ENCODE data around the gene ZYG11A. TPM values are rescaled to one million over a fixed set of nuclear protein-coding genes. Genes with fewer than 3 reads are reported as not detected.

Gene ZYG11A
- total and polyA plus RNA-seq, 2 of the 13 experiments (the other 11 are each of a cell fraction or from before 2014, with no cell fraction given), result not detected

GRCh38 chr1:52927212-52928014, 84.9 kb downstream of the ZYG11A start, which contains the start of gene SCP2 (continued):
- TF ChIP-seq, protein P1, sequence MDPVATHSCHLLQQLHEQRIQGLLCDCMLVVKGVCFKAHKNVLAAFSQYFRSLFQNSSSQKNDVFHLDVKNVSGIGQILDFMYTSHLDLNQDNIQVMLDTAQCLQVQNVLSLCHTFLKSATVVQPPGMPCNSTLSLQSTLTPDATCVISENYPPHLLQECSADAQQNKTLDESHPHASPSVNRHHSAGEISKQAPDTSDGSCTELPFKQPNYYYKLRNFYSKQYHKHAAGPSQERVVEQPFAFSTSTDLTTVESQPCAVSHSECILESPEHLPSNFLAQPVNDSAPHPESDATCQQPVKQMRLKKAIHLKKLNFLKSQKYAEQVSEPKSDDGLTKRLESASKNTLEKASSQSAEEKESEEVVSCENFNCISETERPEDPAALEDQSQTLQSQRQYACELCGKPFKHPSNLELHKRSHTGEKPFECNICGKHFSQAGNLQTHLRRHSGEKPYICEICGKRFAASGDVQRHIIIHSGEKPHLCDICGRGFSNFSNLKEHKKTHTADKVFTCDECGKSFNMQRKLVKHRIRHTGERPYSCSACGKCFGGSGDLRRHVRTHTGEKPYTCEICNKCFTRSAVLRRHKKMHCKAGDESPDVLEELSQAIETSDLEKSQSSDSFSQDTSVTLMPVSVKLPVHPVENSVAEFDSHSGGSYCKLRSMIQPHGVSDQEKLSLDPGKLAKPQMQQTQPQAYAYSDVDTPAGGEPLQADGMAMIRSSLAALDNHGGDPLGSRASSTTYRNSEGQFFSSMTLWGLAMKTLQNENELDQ (CRISPR knock-in tag; IDR thresholded peaks at IDR 0.05; ENCODE audit: borderline replicate concordance), result no peak
- TF ChIP-seq PHF5A (CRISPR knock-in tag; IDR thresholded peaks at IDR 0.05; ENCODE audit: low read depth, unreplicated experiment) (no peak), SIN3A (IDR thresholded peaks at IDR 0.05; ENCODE audit: borderline replicate concordance, low read depth, low read length) (peak; percentile 0; the same call in 1 of the 2 replicates), FOXM1 (CRISPR knock-in tag; IDR thresholded peaks at IDR 0.05) (no peak), ZSCAN22 (CRISPR knock-in tag; IDR thresholded peaks at IDR 0.05) (no peak), ZNF317 (CRISPR knock-in tag; IDR thresholded peaks at IDR 0.05) (peak; percentile 64; the same call in 1 of the 2 replicates), ETV6 (CRISPR knock-in tag; conservative IDR thresholded peaks at IDR 0.05) (no peak), ZNF549 (CRISPR knock-in tag; IDR thresholded peaks at IDR 0.05) (no peak), CHCHD3 (CRISPR knock-in tag; IDR thresholded peaks at IDR 0.05) (0 out of 2 replicates have a peak, but pooled peaks have one; percentile 51), CERS6 (CRISPR knock-in tag; IDR thresholded peaks at IDR 0.05) (no peak)
- TF ChIP-seq, protein P2, sequence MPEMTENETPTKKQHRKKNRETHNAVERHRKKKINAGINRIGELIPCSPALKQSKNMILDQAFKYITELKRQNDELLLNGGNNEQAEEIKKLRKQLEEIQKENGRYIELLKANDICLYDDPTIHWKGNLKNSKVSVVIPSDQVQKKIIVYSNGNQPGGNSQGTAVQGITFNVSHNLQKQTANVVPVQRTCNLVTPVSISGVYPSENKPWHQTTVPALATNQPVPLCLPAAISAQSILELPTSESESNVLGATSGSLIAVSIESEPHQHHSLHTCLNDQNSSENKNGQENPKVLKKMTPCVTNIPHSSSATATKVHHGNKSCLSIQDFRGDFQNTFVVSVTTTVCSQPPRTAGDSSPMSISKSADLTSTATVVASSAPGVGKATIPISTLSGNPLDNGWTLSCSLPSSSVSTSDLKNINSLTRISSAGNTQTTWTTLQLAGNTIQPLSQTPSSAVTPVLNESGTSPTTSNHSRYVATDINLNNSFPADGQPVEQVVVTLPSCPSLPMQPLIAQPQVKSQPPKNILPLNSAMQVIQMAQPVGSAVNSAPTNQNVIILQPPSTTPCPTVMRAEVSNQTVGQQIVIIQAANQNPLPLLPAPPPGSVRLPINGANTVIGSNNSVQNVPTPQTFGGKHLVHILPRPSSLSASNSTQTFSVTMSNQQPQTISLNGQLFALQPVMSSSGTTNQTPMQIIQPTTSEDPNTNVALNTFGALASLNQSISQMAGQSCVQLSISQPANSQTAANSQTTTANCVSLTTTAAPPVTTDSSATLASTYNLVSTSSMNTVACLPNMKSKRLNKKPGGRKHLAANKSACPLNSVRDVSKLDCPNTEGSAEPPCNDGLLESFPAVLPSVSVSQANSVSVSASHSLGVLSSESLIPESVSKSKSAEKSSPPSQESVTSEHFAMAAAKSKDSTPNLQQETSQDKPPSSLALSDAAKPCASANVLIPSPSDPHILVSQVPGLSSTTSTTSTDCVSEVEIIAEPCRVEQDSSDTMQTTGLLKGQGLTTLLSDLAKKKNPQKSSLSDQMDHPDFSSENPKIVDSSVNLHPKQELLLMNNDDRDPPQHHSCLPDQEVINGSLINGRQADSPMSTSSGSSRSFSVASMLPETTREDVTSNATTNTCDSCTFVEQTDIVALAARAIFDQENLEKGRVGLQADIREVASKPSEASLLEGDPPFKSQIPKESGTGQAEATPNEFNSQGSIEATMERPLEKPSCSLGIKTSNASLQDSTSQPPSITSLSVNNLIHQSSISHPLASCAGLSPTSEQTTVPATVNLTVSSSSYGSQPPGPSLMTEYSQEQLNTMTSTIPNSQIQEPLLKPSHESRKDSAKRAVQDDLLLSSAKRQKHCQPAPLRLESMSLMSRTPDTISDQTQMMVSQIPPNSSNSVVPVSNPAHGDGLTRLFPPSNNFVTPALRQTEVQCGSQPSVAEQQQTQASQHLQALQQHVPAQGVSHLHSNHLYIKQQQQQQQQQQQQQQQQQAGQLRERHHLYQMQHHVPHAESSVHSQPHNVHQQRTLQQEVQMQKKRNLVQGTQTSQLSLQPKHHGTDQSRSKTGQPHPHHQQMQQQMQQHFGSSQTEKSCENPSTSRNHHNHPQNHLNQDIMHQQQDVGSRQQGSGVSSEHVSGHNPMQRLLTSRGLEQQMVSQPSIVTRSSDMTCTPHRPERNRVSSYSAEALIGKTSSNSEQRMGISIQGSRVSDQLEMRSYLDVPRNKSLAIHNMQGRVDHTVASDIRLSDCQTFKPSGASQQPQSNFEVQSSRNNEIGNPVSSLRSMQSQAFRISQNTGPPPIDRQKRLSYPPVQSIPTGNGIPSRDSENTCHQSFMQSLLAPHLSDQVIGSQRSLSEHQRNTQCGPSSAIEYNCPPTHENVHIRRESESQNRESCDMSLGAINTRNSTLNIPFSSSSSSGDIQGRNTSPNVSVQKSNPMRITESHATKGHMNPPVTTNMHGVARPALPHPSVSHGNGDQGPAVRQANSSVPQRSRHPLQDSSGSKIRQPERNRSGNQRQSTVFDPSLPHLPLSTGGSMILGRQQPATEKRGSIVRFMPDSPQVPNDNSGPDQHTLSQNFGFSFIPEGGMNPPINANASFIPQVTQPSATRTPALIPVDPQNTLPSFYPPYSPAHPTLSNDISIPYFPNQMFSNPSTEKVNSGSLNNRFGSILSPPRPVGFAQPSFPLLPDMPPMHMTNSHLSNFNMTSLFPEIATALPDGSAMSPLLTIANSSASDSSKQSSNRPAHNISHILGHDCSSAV (CRISPR knock-in tag; IDR thresholded peaks at IDR 0.05; ENCODE audit: borderline replicate concordance), result no peak
- TF ChIP-seq, protein P3, sequence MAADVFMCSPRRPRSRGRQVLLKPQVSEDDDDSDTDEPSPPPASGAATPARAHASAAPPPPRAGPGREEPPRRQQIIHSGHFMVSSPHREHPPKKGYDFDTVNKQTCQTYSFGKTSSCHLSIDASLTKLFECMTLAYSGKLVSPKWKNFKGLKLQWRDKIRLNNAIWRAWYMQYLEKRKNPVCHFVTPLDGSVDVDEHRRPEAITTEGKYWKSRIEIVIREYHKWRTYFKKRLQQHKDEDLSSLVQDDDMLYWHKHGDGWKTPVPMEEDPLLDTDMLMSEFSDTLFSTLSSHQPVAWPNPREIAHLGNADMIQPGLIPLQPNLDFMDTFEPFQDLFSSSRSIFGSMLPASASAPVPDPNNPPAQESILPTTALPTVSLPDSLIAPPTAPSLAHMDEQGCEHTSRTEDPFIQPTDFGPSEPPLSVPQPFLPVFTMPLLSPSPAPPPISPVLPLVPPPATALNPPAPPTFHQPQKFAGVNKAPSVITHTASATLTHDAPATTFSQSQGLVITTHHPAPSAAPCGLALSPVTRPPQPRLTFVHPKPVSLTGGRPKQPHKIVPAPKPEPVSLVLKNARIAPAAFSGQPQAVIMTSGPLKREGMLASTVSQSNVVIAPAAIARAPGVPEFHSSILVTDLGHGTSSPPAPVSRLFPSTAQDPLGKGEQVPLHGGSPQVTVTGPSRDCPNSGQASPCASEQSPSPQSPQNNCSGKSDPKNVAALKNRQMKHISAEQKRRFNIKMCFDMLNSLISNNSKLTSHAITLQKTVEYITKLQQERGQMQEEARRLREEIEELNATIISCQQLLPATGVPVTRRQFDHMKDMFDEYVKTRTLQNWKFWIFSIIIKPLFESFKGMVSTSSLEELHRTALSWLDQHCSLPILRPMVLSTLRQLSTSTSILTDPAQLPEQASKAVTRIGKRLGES (CRISPR knock-in tag; IDR thresholded peaks at IDR 0.05; ENCODE audit: borderline replicate concordance), result no peak

Data from HepG2 (cell line).